GM12865 (cell line): ENCODE measurements around the gene RIMS1.

Experiments used
- DNase-seq: peaks from one replicate; pipeline ENCODE4 v3.0.0; 2010; ENCODE audit warnings: low read depth
- H3K4me3 ChIP-seq: 2 replicates; pipeline ENCODE4 v1.5.1; 2011; ENCODE audit warnings: mild to moderate bottlenecking, low read depth, low read length, control low read depth
- TF ChIP-seq, protein P1 (sequence below): IDR thresholded peaks from 2 replicates; pipeline ENCODE4 v1.5.1; 2011; ENCODE audit warnings: low read length, control low read depth, low read depth, inconsistent platforms; ENCODE audit not compliant: insufficient read depth; ENCODE audit errors: missing control alignments

RIMS1 gene

DNA sequence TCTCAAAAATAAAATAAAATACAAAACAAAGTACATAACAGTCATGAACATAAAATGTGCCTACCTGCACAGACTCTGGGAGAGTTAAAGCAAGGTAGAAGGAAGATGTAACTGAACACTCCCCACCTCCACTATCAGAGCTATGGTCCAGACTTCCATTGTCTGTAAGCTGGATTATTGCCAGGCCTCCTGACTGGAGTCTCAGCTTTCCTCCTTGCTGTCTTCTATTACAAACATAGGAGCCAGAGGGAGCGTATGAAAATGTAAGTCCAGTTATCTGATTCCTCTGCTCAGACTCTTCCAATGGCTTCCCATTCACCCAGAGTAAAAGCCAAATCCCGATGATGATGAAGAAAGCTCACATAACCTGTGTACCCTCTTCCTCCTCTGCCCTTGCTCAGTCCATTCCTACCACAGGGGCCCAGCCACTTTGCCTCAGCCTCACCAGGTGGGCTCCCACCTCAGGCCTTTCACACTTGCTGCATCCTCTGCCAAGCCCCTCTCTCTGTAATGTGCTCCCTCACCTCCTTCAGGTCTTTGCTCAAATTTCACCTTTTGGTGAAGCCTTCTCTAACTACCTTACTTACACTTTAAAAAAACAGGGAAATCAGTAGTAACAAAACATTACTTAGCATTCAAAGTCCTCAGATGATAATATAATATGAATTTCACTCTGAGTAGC is 194.1 kb downstream of the RIMS1 start:
- no peak overlapping the region for H3K4me3 ChIP-seq
- TF ChIP-seq, protein P1, sequence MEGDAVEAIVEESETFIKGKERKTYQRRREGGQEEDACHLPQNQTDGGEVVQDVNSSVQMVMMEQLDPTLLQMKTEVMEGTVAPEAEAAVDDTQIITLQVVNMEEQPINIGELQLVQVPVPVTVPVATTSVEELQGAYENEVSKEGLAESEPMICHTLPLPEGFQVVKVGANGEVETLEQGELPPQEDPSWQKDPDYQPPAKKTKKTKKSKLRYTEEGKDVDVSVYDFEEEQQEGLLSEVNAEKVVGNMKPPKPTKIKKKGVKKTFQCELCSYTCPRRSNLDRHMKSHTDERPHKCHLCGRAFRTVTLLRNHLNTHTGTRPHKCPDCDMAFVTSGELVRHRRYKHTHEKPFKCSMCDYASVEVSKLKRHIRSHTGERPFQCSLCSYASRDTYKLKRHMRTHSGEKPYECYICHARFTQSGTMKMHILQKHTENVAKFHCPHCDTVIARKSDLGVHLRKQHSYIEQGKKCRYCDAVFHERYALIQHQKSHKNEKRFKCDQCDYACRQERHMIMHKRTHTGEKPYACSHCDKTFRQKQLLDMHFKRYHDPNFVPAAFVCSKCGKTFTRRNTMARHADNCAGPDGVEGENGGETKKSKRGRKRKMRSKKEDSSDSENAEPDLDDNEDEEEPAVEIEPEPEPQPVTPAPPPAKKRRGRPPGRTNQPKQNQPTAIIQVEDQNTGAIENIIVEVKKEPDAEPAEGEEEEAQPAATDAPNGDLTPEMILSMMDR, result no peak
- DNase-seq, result no peak

GRCh38 chr6:72081871-72082270 is 195.5 kb downstream of the RIMS1 start:
- no peak for DNase-seq
- H3K4me3 ChIP-seq, result no peak overlapping the region
- TF ChIP-seq, protein P1, result no peak

DNA sequence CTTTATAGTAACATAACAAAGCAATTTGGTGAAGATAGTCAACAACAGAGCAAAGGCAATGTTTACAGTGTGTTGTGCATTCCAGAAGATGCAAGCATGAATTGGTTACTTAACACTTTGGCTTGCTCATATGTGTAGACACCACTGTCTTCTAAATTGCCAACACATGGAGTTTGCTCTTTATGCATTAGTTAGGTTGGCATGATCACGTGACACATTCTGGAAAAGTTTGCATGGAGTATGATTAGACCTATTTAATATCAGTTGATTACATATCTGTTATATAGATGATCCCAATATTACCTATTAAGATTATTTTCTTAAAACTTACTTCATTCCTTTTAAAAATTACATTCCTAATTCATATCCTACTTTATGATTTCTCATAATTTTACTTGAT is 197.6 kb downstream of the RIMS1 start:
- no peak overlapping the region for H3K4me3 ChIP-seq
- TF ChIP-seq, protein P1, result no peak
- DNase-seq, result no peak

DNA sequence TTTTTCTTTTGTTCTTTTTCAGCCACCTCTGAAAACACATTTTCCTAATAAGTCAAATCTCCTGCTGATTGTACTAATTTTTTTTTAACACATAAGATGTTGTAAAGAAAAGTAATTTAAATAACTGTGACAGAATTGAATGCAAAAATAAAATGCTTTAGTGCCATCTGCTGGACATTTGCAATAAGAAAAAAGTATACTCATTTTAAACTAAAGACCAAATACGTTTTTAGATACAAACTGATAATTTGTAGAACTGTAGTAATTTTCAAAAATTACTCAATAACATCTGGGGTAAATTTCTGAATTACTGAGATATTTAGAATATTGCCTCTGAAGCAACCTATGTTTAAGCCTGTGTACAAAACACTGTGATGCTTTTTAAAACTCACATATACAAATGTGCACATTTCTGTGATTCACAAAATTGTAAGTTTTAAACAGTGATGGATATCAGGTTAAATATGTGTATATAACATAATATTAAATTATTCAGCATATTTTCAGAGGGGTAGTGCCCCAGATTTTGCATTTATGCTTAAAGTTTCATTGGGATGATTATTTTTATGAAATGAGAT is 198.7 kb downstream of the RIMS1 start:
- TF ChIP-seq, protein P1, result peak; percentile 26
- no peak overlapping the region for H3K4me3 ChIP-seq
- DNase-seq, result peak; percentile 21

GRCh38 chr6:72094506-72094905 is 208.2 kb downstream of the RIMS1 start:
- no peak for DNase-seq
- TF ChIP-seq, protein P1, result no peak
- H3K4me3 ChIP-seq, result no peak overlapping the region

- TF ChIP-seq, protein P1, result no peak
- DNase-seq, result no peak
- H3K4me3 ChIP-seq, result no peak overlapping the region
Observed at GRCh38 chr6:72102561-72102960, 216.2 kb downstream of the RIMS1 start.

- no peak overlapping the region for H3K4me3 ChIP-seq
- DNase-seq, result no peak
- TF ChIP-seq, protein P1, result no peak
Observed at GRCh38 chr6:72111611-72112010, 225.3 kb downstream of the RIMS1 start.
